HEK293 (cell line): ENCODE measurements around the gene ZDHHC13.

Experiments
- CTCF ChIA-PET: fragments of 350-600 bp; formaldehyde crosslinking; extraction: SDS; loops from one replicate; lab custom pipeline; 2021; ENCODE audit warnings: antibody characterized with exemption; lab: Yijun Ruan, JAX
- POLR2A ChIA-PET: fragments of 300-600 bp; formaldehyde crosslinking; extraction: SDS; loops from one replicate; lab custom pipeline; 2020; ENCODE audit warnings: antibody characterized with exemption, inconsistent platforms; lab: Yijun Ruan, JAX
- H3K27ac ChIP-seq: fragments of 200-500 bp; sonication (Bioruptor generic); 2 replicates; pipeline ENCODE4 v1.5.1; 2014; ENCODE audit warnings: low read depth, low read length, control low read depth, inconsistent platforms; ENCODE audit errors: extremely low read depth
- H3K36me3 ChIP-seq, 2 experiments: fragments of 200-500 bp in 1 of 2; sonication (Bioruptor generic) in 1 of 2; 1 replicate in 1 of 2; 2 replicates in 1 of 2; pipeline ENCODE4 v1.5.1; 2014 to 2017; ENCODE audit warnings: inconsistent platforms in 2 of 2, low read length in 2 of 2; ENCODE audit not compliant: control insufficient read depth in 2 of 2, insufficient read depth in 1 of 2
- H3K4me1 ChIP-seq: fragments of 200-500 bp; sonication (Bioruptor generic); 2 replicates; pipeline ENCODE4 v1.5.1; 2014; ENCODE audit warnings: mild to moderate bottlenecking, low read length, inconsistent platforms; ENCODE audit not compliant: control insufficient read depth, insufficient read depth
- H3K4me3 ChIP-seq: 2 replicates; pipeline ENCODE4 v1.5.1; 2011; ENCODE audit warnings: low read depth, mild to moderate bottlenecking, control low read depth, low read length, moderate library complexity
- H3K9me3 ChIP-seq: fragments of 200-500 bp; sonication (Bioruptor generic); 2 replicates; pipeline ENCODE4 v1.5.1; 2014; ENCODE audit warnings: low read depth, low read length, inconsistent platforms; ENCODE audit not compliant: control insufficient read depth, insufficient read depth
- KLF8 ChIP-seq: fragments of 450-650 bp; formaldehyde crosslinking; IDR thresholded peaks from 2 replicates; pipeline ENCODE4 v1.5.1; 2016; ENCODE audit warnings: missing biosample characterization, missing genetic modification characterization
- WT1 ChIP-seq: fragments of 450-650 bp; formaldehyde crosslinking; IDR thresholded peaks from 2 replicates; pipeline ENCODE4 v1.5.1; 2016; ENCODE audit warnings: missing biosample characterization, missing genetic modification characterization
- ZBTB44 ChIP-seq: fragments of 450-650 bp; IDR thresholded peaks from 2 replicates; pipeline ENCODE4 v1.5.1; 2018; ENCODE audit warnings: missing biosample characterization, mild to moderate bottlenecking, missing genetic modification characterization
- ZNF138 ChIP-seq: fragments of 450-650 bp; formaldehyde crosslinking; IDR thresholded peaks from 2 replicates; pipeline ENCODE4 v1.5.1; 2016; ENCODE audit warnings: missing biosample characterization, missing genetic modification characterization, borderline replicate concordance
- ZNF16 ChIP-seq: fragments of 450-650 bp; formaldehyde crosslinking; IDR thresholded peaks from 2 replicates; pipeline ENCODE4 v1.5.1; 2016; ENCODE audit warnings: low read depth, missing biosample characterization, missing genetic modification characterization
- ZNF19 ChIP-seq: fragments of 450-650 bp; formaldehyde crosslinking; IDR thresholded peaks from 2 replicates; pipeline ENCODE4; 2016; ENCODE audit warnings: missing biosample characterization, missing genetic modification characterization, low read depth
- ZNF518A ChIP-seq: fragments of 450-650 bp; formaldehyde crosslinking; conservative IDR thresholded peaks from 2 replicates; pipeline ENCODE4 v1.5.1; 2016; ENCODE audit warnings: low read depth, missing biosample characterization, missing genetic modification characterization
- ZSCAN5A ChIP-seq: fragments of 450-650 bp; formaldehyde crosslinking; IDR thresholded peaks from 2 replicates; pipeline ENCODE4 v1.5.1; 2016; ENCODE audit warnings: missing biosample characterization, missing genetic modification characterization
- TF ChIP-seq, protein P1 (sequence below): fragments of 450-650 bp; formaldehyde crosslinking; IDR thresholded peaks from 2 replicates; pipeline ENCODE4 v1.5.1; 2016; ENCODE audit warnings: missing biosample characterization, missing genetic modification characterization

Gene ZDHHC13

GRCh38 chr11:19163617-19164016 is 46.6 kb downstream of the ZDHHC13 start:
- CTCF ChIA-PET = no interaction called here
- H3K36me3 ChIP-seq = peaks cover 12 to 74% of the 10 kb centered on the region in 2 experiments

More at GRCh38 chr11:19163617-19164016, 46.6 kb downstream of the ZDHHC13 start:
- POLR2A ChIA-PET = no interaction called here
- H3K4me3 ChIP-seq = no peak overlapping the region
- no peak for TF ChIP-seq ZSCAN5A (tag by site-specific recombination)
- no peak for TF ChIP-seq ZNF518A (tag by site-specific recombination)
- no peak for TF ChIP-seq KLF8 (tag by site-specific recombination)
- TF ChIP-seq WT1 (tag by site-specific recombination) = no peak
- TF ChIP-seq, protein P1, sequence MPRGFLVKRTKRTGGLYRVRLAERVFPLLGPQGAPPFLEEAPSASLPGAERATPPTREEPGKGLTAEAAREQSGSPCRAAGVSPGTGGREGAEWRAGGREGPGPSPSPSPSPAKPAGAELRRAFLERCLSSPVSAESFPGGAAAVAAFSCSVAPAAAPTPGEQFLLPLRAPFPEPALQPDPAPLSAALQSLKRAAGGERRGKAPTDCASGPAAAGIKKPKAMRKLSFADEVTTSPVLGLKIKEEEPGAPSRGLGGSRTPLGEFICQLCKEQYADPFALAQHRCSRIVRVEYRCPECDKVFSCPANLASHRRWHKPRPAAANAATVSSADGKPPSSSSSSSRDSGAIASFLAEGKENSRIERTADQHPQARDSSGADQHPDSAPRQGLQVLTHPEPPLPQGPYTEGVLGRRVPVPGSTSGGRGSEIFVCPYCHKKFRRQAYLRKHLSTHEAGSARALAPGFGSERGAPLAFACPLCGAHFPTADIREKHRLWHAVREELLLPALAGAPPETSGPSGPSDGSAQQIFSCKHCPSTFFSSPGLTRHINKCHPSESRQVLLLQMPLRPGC = no peak
- no peak for TF ChIP-seq ZNF16 (tag by site-specific recombination)
- no peak for TF ChIP-seq ZBTB44
- TF ChIP-seq ZNF19 = no peak
- no peak for TF ChIP-seq ZNF138 (tag by site-specific recombination)
- H3K9me3 ChIP-seq = no peaks in the 10 kb centered on the region
- H3K27ac ChIP-seq = no peak overlapping the region
- H3K4me1 ChIP-seq = no peaks in the 10 kb centered on the region
